Placental epithelial cell (primary cell): ENCODE measurements around the gene RNF222. TPM values are rescaled to one million over a fixed set of nuclear protein-coding genes. Genes with fewer than 3 reads are reported as not detected.

Experiments
- total RNA-seq: library from RNA; depleted of rRNA; stranded (reverse); fragments of >200 nt; gene quantifications from 2 replicates; pipeline ENCODE4 v1.2.3, GENCODE V29; 2012

The RNF222 gene
- total RNA-seq, result under 0.01 and 1.1 TPM in 2 replicates

GRCh38 chr17:8397636-8398035 lies at the start of gene RNF222:
Gene RNF222, minus strand, starts transcription at chr17:8397827. Its CDS starts 4,366 bp downstream, at chr17:8393461.

GRCh38 chr17:8435245-8436168 lies 37.9 kb upstream of the RNF222 start, which contains the start of gene NDEL1:
Gene NDEL1, plus strand, starts transcription at chr17:8435884. Its CDS starts 8,388 bp downstream, at chr17:8444272.

GRCh38 chr17:8383143-8383822 lies 14.3 kb downstream of the RNF222 start, which contains the start of gene RPL26:
Gene RPL26, minus strand, starts transcription at chr17:8383193. Its CDS starts 883 bp downstream, at chr17:8382310.

GRCh38 chr17:8376271-8377067 lies 21.2 kb downstream of the RNF222 start, which contains the start of gene KRABD2:
Gene KRABD2, minus strand, starts transcription at chr17:8376704.

Other genes starting within 250 kb of the RNF222 start
- 55.7 and 81.3 TPM in 2 replicates for gene PER1, start 245.4 kb downstream of the RNF222 start, total RNA-seq
- 2.8 and 5.5 TPM in 2 replicates for gene VAMP2, start 234.9 kb downstream of the RNF222 start, total RNA-seq
- gene TMEM107, start 221.4 kb downstream of the RNF222 start, total RNA-seq, result 31.6 and 67.1 TPM in 2 replicates
- 10.6 and 11.3 TPM in 2 replicates for gene BORCS6, start 207.6 kb downstream of the RNF222 start, total RNA-seq
- 7.7 and 15.7 TPM in 2 replicates for gene AURKB, start 187.3 kb downstream of the RNF222 start, total RNA-seq
- 7.1 and 8.6 TPM in 2 replicates for gene CTC1, start 149.8 kb downstream of the RNF222 start, total RNA-seq
- gene PFAS, start 148.5 kb downstream of the RNF222 start, total RNA-seq, result 10.2 and 18.8 TPM in 2 replicates
- 8.6 and 14.9 TPM in 2 replicates for gene RANGRF, start 109.2 kb downstream of the RNF222 start, total RNA-seq
- gene SLC25A35, start 102.4 kb downstream of the RNF222 start, total RNA-seq, result 0.65 and 0.79 TPM in 2 replicates
- under 0.01 TPM in 1 of 2 replicates, not detected in the other for gene ARHGEF15, start 87.6 kb downstream of the RNF222 start, total RNA-seq
- not detected in 2 replicates for gene ODF4, start 58.0 kb downstream of the RNF222 start, total RNA-seq
- 2,133 and 2,482 TPM in 2 replicates for gene RPL26, start 14.6 kb downstream of the RNF222 start, total RNA-seq
- gene NDEL1, start 38.1 kb upstream of the RNF222 start, total RNA-seq, result 106 and 113 TPM in 2 replicates
- 98.5 and 109 TPM in 2 replicates for gene MYH10, start 232.9 kb upstream of the RNF222 start, total RNA-seq